Stimulated activated CD4-positive, alpha-beta T cell treated with anti-CD3 and anti-CD28 coated beads, Interleukin-15, amount 100 ng/mL, for 24 hours (primary cell): ENCODE data around the gene AHCYL2.
"Not testable (repeated sequence)": the region's sequence is repeated elsewhere in the genome, so short reads cannot be mapped to it uniquely, and the experiment has no call there.

ENCODE experiments used
- DNase-seq: peaks from one replicate; pipeline ENCODE4 v3.0.0-alpha.2; 2020

The AHCYL2 gene

DNA sequence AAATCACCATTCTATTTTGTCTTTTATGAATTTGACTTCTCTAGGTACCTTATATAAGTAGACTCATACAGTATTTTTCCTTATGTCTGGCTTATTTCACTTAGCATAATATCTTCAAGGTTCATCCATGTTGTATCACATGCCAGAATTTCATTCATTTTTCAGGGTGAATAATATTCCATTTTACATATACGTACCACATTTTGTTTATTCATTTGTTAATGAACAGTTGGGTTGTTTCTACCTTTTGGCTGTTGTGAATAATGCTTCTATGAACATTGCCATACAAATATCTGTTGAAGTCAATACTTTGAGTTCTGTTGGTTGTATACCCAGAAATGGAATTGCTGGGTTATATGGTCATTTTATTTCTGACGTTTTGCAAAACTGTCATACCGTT is 20.7 kb downstream of the AHCYL2 start:
- no peak for DNase-seq

DNA sequence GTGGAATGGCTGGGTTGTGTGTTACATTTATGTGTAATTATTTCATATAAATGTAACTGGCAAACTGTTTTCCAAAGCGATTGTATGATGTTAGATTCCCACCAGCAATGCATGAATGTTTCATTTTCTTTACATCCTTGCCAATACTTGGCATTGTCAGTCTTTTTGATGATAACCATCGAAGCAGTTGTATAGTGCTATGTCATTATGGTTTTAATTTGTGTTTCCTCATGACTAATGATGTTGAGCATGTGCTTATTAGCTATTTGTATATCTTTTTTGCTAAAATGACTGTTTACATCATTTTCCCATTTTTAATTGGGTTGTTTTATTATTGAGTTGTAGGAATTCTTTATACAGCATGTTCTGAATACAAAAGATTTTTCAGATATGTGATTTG is 22.3 kb downstream of the AHCYL2 start:
- DNase-seq = no peak

DNA sequence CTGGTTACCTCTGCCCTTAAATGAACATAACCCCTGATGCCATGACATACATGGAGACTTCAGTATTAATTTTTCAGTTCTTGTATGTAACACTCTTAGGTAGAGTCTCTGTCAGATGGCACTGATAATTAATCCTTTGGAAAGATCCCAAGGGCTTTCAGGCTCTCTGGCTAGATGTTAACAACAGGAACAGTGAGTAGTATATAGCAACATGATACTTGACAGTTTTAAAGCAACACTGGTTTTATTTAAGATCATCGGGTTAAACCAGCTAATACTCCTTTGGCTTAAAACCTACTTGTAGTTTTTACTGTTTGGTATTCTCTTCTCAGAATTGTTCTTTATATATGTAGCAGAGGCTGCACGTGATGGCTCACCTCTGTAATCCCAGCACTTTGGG is 27.3 kb downstream of the AHCYL2 start:
- DNase-seq = no peak

DNA sequence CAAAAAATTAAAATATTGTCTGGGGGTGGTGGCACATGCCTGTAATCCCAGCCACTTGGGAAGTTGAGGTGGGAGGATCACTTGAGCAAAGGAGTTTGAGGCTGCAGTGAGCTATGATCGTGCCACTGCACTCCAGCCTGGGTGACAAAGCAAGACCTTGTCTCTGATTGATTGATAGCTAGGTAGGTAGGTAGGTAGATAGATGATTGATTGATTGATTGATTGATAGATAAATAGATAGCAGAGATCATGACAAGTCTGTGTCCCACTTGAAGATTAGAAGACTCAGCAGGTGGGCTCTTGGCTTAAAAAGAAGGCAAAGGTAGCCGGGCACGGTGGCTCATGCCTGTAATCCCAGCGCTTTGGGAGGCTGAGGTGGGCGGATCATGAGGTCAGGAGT is 27.8 kb downstream of the AHCYL2 start:
- DNase-seq = not testable (repeated sequence)

DNA sequence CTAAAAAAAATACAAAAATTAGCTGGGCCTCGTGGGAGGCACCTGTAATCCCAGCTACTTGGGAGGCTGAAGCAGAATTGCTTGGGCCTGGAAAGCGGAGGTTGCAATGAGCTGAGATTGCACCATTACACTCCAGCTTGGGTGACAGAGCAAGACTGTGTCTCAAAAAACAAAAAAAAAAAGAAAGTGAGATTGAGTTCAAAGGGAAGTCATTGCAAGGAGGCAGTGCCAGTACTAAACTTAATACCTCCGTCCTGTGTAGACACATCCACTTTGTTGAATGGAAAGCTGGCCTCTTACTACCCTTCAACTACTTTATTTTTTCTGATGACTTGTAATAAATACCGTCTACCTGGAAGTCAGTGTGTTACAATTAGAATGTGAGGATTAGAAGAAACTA is 31.0 kb downstream of the AHCYL2 start:
- DNase-seq = no peak

DNA sequence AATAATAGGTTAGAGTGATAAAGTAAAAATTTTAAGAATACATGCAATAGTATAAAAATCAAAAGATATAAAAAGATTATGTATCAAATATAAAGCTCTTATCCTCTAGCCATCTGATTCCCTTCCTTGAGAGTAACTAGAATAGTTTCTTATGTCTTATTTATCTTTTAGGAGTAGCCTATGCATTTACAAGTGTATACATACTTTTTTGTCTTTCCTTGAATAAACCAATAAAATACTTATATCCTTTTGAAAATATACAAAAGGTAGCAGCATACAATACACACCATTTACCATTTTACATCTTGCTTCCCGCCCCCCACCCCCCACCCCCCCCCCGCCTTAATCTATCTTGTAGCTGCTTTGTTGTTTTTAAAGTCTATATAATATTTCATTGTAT is 31.4 kb downstream of the AHCYL2 start:
- DNase-seq = no peak

DNA sequence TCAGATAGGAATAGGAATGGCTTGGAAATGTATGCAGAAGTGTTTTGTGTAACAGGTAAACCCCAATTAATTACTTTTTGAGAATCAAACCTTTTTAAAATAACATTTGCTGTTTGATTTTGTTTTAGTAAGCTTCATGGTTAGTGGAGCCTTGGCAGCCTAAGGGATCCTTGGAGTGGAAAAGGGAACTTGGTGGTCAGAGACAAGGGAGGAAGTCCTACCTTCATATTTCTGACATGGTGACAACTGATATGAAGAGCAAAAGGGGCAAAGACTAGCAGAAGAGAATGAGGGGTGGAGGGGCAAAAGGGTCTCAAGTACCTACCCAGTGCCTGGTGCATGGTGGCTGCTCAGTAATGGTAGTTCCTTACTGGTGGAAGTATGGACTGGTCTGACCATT is 32.3 kb downstream of the AHCYL2 start:
- no peak for DNase-seq

DNA sequence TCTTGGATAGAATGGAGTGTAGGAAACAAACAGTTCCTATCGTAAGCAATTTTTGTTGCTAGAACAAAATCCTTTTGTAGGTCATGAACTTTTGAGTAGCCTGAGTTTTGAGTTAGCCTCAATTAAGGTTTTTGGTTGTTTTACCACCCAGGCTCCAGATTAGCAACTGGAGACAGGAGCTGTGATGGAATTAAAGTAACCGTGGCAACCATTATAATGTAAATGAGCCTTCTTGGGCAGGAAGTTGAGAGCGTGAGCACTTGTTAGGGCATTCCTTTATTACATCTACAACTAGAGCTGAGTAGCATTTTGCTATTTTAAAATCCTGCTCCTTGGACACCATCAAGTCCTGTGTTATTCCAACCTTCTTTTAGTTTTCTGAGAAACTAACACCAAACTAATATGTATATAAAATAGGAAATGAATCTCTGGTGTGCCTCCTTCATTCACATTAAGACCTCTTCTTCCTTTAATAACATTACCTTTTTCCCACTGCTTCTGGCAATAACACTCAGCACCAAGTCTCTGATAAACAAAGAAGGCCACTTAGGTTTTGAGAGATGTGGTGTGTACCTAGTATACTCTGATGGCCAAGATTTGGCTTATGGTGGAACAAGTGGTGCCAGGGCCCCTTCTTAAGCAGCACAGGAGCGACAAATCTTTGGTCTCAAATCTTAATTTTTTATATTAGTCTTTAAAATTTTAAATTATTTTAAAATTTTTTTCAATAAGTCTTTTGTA is 34.0 kb downstream of the AHCYL2 start:
- no peak for DNase-seq

DNA sequence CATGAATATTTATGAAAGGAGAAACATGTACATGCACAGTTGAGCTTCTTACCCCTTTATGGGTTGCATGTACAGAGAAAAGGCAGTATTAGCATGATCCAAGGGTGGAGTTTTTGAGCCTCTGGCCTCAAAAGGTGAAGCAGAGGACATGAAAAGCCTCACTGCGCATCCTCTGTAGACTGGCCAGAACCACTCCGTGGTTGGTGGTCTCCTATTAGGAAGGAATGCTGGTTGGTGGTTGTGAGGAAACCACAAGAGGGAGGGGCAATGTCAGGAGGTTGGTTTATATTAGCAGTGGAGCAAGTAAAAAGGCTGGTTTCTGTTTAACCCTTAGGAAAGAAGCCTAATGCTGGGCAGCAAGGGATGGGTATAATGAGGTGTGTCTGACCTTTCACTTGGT is 37.5 kb downstream of the AHCYL2 start:
- DNase-seq = no peak

DNA sequence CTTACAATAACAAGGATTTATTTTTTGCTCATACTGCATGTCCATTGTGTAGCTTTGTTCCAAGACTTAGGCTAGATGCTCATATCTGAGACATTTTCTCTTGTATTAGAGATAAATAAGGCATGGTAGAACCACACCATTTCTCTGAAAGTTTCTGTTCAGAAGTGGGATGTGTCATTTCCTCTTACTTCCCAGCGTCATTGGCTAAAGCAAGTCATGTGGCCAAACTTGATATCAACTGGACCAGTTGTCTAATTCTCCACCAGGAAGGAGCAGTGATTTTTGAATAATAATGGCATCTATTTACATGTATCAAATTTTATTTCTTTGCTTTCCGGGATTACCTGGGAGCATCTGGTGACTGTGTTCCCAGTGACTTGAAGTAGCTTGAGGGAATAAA is 38.3 kb downstream of the AHCYL2 start:
- no peak for DNase-seq

DNA sequence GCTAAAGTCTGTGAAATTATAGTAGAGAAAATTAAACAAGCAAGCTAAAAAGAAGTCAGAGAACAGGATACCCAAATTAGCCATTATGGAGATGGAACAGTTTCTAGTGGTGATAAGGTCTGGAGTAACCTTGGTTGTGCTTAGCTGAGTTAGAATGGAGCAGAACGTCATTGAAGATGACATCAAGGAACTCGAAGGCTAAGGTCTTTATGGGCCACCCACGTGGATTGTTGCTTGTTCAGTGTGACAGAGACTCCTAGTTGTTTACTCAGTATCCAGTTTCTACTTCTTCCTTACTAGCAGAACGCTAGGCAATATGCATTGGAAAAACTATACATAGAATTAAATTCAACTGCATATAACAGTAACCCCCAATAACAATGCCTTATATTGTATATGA is 39.7 kb downstream of the AHCYL2 start:
- no peak for DNase-seq

DNA sequence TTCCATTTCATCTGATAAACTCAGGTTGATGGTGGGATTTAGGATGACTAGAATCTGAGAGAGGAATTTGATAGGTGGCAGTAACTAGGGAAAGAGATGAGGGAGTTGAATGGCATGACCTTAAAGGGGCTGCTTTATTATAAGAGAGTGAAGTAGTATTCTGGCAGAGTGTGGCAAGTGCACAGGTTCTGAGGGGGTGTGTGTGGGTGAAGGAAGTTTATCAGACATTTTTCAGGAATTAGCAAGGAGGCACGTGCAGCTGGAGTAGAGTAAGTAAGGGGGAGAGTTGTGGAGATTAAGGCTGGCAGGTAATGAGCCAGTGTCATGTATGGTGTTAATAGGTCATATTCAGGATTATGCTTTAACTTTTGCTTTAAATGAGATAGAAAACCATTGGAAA is 40.5 kb downstream of the AHCYL2 start:
- no peak for DNase-seq

DNA sequence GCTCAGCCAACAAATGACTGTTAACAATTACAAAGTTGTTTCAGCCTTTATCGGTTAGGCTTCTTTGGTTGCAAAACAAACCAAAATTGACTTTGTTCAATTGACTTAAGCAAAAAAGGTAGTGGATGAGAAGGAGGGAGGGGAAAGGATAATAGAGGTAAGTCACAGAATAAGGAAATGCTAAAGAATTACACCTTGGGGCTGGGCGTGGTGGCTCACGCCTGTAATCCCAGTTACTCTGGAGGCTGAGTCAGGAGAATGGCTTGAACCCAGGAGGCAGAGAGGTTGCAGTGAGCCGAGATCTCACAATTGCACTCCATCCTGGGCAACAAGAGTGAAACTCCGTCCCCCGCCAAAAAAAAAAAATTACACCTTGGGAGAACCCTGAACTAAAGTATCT is 41.4 kb downstream of the AHCYL2 start:
- no peak for DNase-seq

DNA sequence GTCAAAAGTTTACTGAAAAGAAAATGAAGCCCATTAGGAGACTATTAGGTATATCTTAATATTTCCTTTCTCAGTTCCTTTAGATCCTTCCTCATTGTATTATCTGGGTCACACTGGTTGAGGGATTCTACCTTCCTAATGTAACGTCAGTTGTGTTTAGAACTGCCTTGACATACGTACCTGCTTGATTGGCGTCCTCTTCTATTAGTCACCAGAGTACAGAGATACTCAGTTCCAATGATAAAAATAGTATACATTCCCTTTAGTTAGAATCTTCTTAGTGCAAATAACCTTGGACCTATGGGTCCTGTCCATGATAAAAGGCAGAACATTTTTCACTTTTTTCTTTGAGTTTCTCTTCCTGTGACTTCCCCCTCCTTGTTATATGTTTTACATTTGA is 45.2 kb downstream of the AHCYL2 start:
- no peak for DNase-seq

DNA sequence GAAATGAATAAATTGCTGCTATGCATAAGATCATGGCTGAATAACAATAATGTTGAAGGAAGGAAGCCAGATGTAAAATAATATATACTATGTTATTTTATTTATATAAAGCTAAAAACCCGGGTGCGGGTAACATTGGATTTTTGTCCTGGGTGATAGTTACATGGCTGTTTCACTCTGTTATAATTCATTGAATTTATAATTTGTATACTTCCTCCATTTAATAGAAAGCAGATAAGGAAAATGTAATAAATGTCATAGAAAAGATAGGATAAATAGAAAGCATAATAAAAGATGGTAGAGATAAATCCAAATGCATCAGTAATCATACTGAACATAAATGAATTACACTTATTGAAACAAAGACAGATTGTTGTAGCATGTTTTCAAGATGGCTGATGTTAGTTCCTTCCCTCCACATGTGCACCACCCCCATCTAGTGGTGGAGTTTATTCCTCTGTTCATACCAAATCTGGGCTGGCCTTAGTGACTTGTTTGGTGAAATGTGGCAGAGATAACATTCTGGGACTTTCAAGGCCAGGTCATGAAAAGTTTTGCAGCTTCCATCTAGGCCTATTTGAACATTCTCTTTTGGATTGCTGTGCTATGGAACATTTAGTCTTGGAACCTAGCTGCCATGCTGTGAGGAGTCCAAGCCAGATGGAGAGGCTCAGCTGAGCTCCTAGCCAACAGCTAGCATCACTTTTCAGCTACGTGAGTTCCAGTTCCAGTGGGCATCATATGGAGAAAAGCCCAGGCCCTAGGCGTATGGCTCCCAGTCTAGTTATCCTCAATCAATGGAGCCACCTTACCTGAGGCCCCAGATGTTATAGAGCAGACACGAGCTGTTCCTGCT is 46.9 kb downstream of the AHCYL2 start:
- peak; percentile 73 for DNase-seq

DNA sequence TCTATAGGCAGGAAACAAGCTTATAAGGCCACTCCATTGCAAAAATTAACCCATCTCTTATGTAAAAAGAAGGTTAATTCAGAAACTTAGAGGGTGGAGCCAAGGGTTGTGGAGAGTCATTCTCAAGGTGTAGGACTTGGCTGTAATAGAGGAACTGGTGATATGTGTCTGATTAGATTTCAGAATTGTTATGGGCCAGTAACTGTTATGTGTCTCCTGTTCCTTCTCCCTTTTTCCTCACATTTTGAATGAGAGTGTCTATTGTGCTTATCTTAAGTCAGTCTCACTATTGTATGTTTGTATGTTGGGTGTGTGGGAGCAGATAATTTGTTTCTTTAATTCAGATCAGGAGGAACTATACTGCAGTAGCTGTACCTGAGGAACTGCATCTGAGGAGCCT is 49.1 kb downstream of the AHCYL2 start:
- DNase-seq = no peak

DNA sequence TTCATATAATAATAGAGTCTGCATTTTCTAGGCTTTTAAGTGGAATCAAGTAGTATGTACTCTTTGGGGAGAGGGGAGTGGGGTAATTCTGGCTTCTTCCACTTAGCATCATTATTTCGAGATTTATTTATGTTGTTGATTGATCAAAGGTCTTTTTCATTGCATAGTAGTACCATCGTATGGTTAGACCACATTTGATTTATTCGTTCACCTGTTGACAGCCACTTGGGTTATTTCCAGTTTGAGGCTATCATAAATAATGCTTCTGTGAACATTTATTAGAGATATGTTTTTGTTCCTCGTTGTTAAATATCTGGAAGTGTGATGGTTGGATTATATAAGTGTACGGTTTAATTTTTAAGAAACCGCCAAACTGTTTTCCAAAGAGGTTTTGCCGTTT is 52.8 kb downstream of the AHCYL2 start:
- no peak for DNase-seq

DNA sequence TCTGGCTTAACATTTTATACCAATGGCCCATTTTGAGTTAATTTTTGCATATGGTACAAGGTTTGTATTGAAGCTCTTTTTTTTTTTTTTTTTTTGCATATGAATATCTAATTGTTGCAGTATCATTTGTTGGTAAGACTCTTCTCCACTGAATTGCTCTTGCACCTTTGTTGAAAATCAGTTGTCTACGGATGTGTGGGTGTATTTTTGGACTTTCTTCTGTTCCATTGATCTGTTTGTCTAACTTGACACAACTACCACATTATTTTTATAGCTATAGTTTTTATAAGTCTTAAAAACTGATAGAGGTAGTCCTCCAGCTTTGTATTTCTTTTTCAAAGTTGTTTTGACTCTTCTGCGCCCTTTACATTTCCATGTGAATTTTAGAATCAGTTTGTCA is 53.9 kb downstream of the AHCYL2 start:
- DNase-seq = no peak

DNA sequence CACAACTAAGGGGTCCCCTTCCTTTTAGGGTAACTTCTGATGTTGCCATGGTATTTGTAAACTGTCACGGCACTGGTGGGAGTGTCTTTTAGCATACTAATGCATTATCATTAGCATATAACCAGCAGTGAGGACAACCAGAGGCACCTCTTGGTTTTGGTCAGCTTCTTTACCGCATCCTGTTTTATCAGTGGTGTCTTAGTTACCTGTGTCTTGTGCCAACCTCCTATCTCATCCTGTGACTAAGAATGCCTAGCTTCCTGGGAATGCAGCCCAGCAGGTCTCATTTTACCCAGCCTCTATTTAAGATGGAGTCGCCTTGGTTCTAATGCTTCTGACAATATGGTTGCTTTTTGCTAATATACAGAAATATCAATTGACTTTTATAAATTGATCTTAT is 54.9 kb downstream of the AHCYL2 start:
- no peak for DNase-seq

DNA sequence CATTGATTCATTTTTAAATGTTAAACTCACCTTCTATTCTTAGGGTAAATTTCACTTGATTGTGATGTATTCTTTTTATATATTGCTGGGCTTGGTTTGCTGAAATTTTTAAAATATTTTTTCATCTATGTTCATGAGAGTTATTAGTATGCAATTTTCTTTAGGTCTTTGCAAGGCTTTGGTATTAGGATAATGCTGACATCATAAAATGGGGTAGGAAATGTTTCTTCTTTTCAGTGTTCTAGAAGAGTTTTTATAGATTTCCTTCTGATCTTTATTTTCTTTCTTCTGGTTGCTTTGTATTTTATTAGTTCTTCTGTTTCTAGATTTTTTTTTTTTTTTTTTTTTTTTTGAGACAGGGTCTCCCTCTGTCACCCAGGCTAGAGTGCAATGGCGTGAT is 56.3 kb downstream of the AHCYL2 start:
- no peak for DNase-seq

DNA sequence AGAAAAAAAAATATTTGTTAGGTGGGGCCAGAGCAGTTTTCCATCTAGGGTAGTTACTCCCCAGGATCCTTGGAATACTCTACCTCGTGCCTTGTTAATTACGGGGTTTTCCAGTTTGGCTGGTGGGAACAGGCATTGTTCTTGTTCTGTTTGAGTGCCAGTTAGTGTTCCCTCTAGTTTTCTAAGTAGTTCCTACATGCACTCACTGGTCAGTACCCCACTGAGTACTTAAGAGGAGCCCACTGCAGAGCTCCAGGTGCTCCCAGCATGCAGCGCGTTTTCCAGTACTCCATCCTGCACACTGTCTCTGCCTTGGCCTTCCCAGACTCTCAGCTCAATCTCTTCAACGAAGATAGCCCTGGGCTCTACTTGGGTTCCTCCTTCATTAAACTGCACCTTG is 58.0 kb downstream of the AHCYL2 start:
- DNase-seq = no peak

DNA sequence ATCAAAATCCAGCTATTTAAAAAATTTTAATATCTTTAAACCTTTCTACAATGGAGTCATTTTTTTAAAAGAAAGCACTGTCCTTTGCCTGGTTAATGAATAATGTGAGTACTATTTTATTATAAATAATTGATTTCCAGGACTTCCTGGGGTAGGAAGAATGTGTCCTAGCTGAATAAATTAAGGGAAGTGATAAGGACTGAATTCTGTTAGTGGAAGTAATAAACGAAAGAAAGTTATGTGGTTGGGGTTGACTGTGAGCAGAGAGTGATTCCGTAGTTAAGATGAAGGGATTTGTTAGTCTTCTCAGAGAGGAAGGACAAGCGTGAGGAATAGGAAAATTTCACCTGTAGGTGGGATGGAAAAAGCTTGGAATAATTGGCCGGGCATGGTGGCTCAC is 59.1 kb downstream of the AHCYL2 start:
- DNase-seq = no peak

DNA sequence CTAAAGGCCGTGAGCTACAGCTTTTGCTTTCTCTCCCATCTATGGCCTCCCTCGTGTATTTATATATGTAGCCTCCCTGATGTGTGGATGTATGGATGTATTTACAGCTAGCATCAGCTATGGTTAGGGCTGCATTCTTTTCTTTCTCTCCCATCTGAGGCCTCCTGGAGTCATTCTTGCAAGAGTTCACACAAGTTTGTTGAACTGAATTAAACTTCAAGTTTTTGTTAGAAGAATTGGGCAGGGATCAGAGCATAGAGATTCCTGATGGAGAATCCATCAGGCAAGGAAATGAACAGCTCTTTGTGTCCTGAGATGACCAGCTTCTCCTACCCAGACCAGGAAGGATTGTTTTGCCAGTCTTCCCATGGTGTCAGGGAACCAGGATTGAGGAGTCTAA is 60.3 kb downstream of the AHCYL2 start:
- no peak for DNase-seq

DNA sequence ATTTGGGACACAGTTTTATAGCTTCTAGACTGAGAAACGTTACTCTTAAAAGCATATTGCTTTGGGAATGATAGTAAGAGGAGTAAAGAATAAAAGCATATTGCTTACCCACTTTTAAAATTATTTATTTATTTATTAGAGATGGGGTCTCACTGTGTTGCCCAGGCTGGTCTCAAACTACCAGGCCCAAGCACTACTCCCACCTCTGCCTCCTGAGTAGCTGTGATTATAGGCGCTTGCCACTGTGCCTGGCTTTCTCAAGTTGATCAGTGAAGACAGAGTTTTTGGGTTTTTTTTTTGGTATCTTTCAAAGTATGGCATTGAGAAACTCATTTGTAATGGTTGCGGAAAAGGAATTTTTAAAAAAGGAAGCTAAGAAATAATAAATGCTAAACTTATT is 68.0 kb downstream of the AHCYL2 start:
- no peak for DNase-seq

DNA sequence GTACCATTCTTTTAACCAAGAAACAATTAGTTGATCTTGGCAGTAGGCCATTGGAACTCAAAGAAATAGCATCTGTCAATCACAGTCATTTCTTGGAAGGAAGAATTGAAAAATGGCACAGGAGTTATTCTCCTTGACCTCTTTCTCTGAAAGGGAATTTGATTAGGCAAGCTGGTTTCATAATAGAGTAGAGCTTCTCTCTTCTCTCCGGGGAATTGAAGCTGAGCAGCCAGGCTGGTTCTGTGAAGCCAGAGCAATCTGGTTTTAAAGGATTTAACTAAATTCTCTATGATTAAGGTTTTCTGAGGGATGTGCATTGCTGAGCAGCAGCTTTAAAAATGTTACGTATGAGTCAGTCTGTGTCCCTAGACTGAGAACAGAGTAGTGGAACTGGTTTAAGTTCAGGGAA is 70.2 kb downstream of the AHCYL2 start:
- no peak for DNase-seq
